GM13976 (cell line): ENCODE measurements around the gene CRISPLD2.

Experiments used
- DNase-seq: peaks from one replicate; pipeline ENCODE4 v3.0.0; 2012; ENCODE audit warnings: low spot score
- CTCF ChIP-seq: IDR thresholded peaks from 2 replicates; pipeline ENCODE4 v1.5.1; 2012; ENCODE audit warnings: borderline replicate concordance, mild to moderate bottlenecking; ENCODE audit not compliant: insufficient read depth; ENCODE audit errors: extremely low read depth, missing control alignments, control extremely low read depth
- in situ Hi-C: fragments of 300-500 bp; cut with MboI; formaldehyde crosslinking; loops from one replicate; pipeline ENCODE4 v1.12.0; 2022; ENCODE audit warnings: low sequenced_read_pairs, mixed read lengths, inconsistent platforms; ENCODE audit not compliant: unreplicated experiment

CRISPLD2 gene

GRCh38 chr16:84815462-84815861 is 4.3 kb upstream of the CRISPLD2 start:
- no peak for TF ChIP-seq CTCF
- DNase-seq: no peak
- in situ Hi-C loops: no loop called here

- no peak for DNase-seq
- in situ Hi-C loops: no loop called here
- TF ChIP-seq CTCF: no peak
These were observed 3.8 kb upstream of the CRISPLD2 start for GRCh38 chr16:84816023-84816422.

- TF ChIP-seq CTCF: no peak
- in situ Hi-C loops: no loop called here
- no peak for DNase-seq
These were observed 3.3 kb upstream of the CRISPLD2 start for GRCh38 chr16:84816485-84816884.

- in situ Hi-C loops: no loop called here
- no peak for DNase-seq
- no peak for TF ChIP-seq CTCF
These were observed 2.6 kb upstream of the CRISPLD2 start for GRCh38 chr16:84817206-84817605.

- no peak for TF ChIP-seq CTCF
- in situ Hi-C loops: no loop called here
- no peak for DNase-seq
These were observed 2.2 kb upstream of the CRISPLD2 start for GRCh38 chr16:84817613-84818012.

- in situ Hi-C loops: no loop called here
- TF ChIP-seq CTCF: no peak
- DNase-seq: no peak
These were observed 1.7 kb upstream of the CRISPLD2 start for GRCh38 chr16:84818133-84818532.

GRCh38 chr16:84818989-84819643 is 669 bp upstream of the CRISPLD2 start:
- DNase-seq: no peak
- no peak for TF ChIP-seq CTCF
- in situ Hi-C loops: no loop called here
